Right lobe of liver (tissue), 6 donors: ENCODE data around the gene MYO16. TPM values are rescaled to one million over a fixed set of nuclear protein-coding genes. Genes with fewer than 3 reads are reported as not detected.

Source experiments
- ATAC-seq, 4 donors: fragments of 200-7000 bp; cut with Tn5 transposase; one replicate each; pipeline ENCODE4 v1.9.1; 2020; ENCODE audit warnings: mild to moderate bottlenecking in 4 of 4, moderate library complexity in 4 of 4
- DNase-seq, 3 donors: peaks; one replicate each; pipeline ENCODE4 v3.0.0-alpha.2; 2020
- H3K27ac ChIP-seq, 3 donors: fragments of 200-600 bp; one replicate each; pipeline ENCODE4 v1.8.0; 2022
- H3K27me3 ChIP-seq, 2 donors: fragments of 200-600 bp; one replicate each; pipeline ENCODE4 v1.8.0; 2022
- H3K36me3 ChIP-seq, 4 donors: fragments of 200-600 bp; sonication (generic) in 1 of 4; one replicate each; pipeline versions ENCODE4 v1.5.1 to v1.8.0; 2017 to 2022; ENCODE audit warnings: control low read depth in 1 of 4
- H3K4me1 ChIP-seq, 4 donors: fragments of 200-600 bp; sonication (generic) in 1 of 4; one replicate each; pipeline versions ENCODE4 v1.5.1 to v1.8.0; 2017 to 2022; ENCODE audit warnings: control low read depth in 1 of 4
- H3K4me3 ChIP-seq, 3 donors: fragments of 200-600 bp; one replicate each; pipeline ENCODE4 v1.8.0; 2022
- H3K9me3 ChIP-seq, 4 donors: fragments of 200-600 bp; sonication (generic) in 1 of 4; one replicate each; pipeline versions ENCODE4 v1.5.1 to v1.8.0; 2017 to 2022; ENCODE audit warnings: control low read depth in 1 of 4
- CTCF ChIP-seq, 4 donors: fragments of 200-600 bp in 3 of 4; fragments of 450-650 bp in 1 of 4; IDR thresholded peaks; one replicate each; pipeline versions ENCODE4 v1.5.1 to v1.8.0; 2016 to 2022; ENCODE audit warnings: antibody characterized with exemption in 4 of 4, mild to moderate bottlenecking in 2 of 4
- POLR2A ChIP-seq: fragments of 450-650 bp; IDR thresholded peaks from one replicate; pipeline ENCODE4 v1.6.1; 2017; ENCODE audit warnings: antibody characterized with exemption, mild to moderate bottlenecking
- WGBS: methylation state at CpG from one replicate; pipeline ENCODE4 v1.1.6; 2018; ENCODE audit warnings: low coverage, low lambda C conversion rate; ENCODE audit not compliant: insufficient coverage; ENCODE audit errors: missing lambda C conversion rate; 5-methylcytosine and 5-hydroxymethylcytosine counted together
- intact Hi-C, 2 donors: fragments of 100-400 bp; cut with DNase I; formaldehyde crosslinking; loops; one replicate each; pipeline versions ENCODE4 v1.11.2 to v1.14.1; 2022
- total RNA-seq, 6 experiments: library from RNA; depleted of rRNA in 2 of 6; stranded (reverse); fragments of >200 nt in 2 of 6; fragmentation: NEBNext Ultra II Directional in 3 of 6; extraction: Animal tissue kit (Norgen Biotek cat#: 25700) in 3 of 6; gene quantifications; one replicate each; pipeline versions ENCODE4 v1.1.0 to v1.2.4, GENCODE V29; 2016 to 2023
- donor health status: DM: no; HTN: yes; CAD: no.
- donor health status: DM: no; HTN: no; CAD: no.
- donor health status: DM: no; HTN: no; CAD: no.
- donor health status: DM: no; HTN: yes; CAD: no.
- donor health status: DM: no; HTN: yes; CAD: no.

Gene MYO16
- total RNA-seq, 6 experiments from 2014 or later, result 0.43 to 2.7 (median 0.93) TPM

GRCh38 chr13:109166804-109167203 is 537.4 kb downstream of the MYO16 start:
- Histone ChIP-seq H3K9me3 (no peaks in the 10 kb centered on the region), H3K4me3 (no peak overlapping the region), H3K27ac (no peak overlapping the region), H3K36me3 (no peaks in the 10 kb centered on the region), H3K4me1 (no peaks in the 10 kb centered on the region), H3K27me3 (no peaks in the 10 kb centered on the region)
- WGBS, result 0% methylated on average over 1 of the region's 2 CpGs
- DNase-seq (no peak), ATAC-seq (no peak)
- intact Hi-C loops, result no loop called here
- TF ChIP-seq POLR2A (no peak), CTCF (IDR thresholded peaks at IDR 0.05) (no peak)

GRCh38 chr13:109172136-109172535 is 542.7 kb downstream of the MYO16 start:
- WGBS, result 61% methylated on average over 2 of the region's 2 CpGs
- ATAC-seq, result no peak
- Histone ChIP-seq H3K27me3 (no peaks in the 10 kb centered on the region), H3K27ac (no peak overlapping the region), H3K4me1 (no peaks in the 10 kb centered on the region), H3K4me3 (no peak overlapping the region), H3K9me3 (no peaks in the 10 kb centered on the region), H3K36me3 (no peaks in the 10 kb centered on the region)
- no peak for DNase-seq
- intact Hi-C loops, result no loop called here
- no peak for TF ChIP-seq POLR2A
- no peak for TF ChIP-seq CTCF (IDR thresholded peaks at IDR 0.05)

- Histone ChIP-seq H3K4me3 (no peak overlapping the region), H3K9me3 (no peaks in the 10 kb centered on the region), H3K27ac (no peak overlapping the region), H3K27me3 (no peaks in the 10 kb centered on the region), H3K4me1 (no peaks in the 10 kb centered on the region), H3K36me3 (no peaks in the 10 kb centered on the region)
- no peak for DNase-seq
- TF ChIP-seq POLR2A (no peak), CTCF (IDR thresholded peaks at IDR 0.05) (no peak)
- intact Hi-C loops, result no loop called here
- WGBS, result 66% methylated on average over 4 of the region's 5 CpGs
- no peak for ATAC-seq
These were observed 546.3 kb downstream of the MYO16 start for GRCh38 chr13:109175666-109176065.

- TF ChIP-seq CTCF (IDR thresholded peaks at IDR 0.05) (no peak), POLR2A (no peak)
- H3K9me3 ChIP-seq, result no peaks in the 10 kb centered on the region
- H3K36me3 ChIP-seq, result no peaks in the 10 kb centered on the region
- DNase-seq (no peak), ATAC-seq (no peak)
- intact Hi-C loops, result no loop called here
- H3K4me3 ChIP-seq, result no peak overlapping the region
- H3K27ac ChIP-seq, result no peak overlapping the region
- WGBS, result 81% methylated on average over 4 of the region's 4 CpGs
- no peaks in the 10 kb centered on the region for H3K27me3 ChIP-seq
- H3K4me1 ChIP-seq, result no peaks in the 10 kb centered on the region
These were observed 551.6 kb downstream of the MYO16 start for GRCh38 chr13:109180905-109181425.
